NCI-H1694 (cell line): ENCODE measurements around the gene TSPYL2.

Source experiments
- DNase-seq: peaks from one replicate; lab custom pipeline; 2025; lab: John Stamatoyannopoulos, UW

Gene TSPYL2

GRCh38 chrX:53080628-53081580 is 1.3 kb upstream of the TSPYL2 start:
- no peak for DNase-seq

GRCh38 chrX:53082773-53083616 is 828 bp downstream of the TSPYL2 start:
- DNase-seq = no peak

- DNase-seq = no peak
These were observed 1.9 kb downstream of the TSPYL2 start for GRCh38 chrX:53084043-53084570.

GRCh38 chrX:53084863-53085262 is 2.7 kb downstream of the TSPYL2 start:
- no peak for DNase-seq

- DNase-seq = no peak
These were observed 3.6 kb downstream of the TSPYL2 start for GRCh38 chrX:53085661-53086229.

- no peak for DNase-seq
These were observed 4.3 kb downstream of the TSPYL2 start for GRCh38 chrX:53086464-53086863.

GRCh38 chrX:53087388-53087831 is 5.2 kb downstream of the TSPYL2 start:
- no peak for DNase-seq

- no peak for DNase-seq
These were observed 6.2 kb downstream of the TSPYL2 start for GRCh38 chrX:53088136-53088974.

GRCh38 chrX:53089224-53089842 is 7.2 kb downstream of the TSPYL2 start:
- DNase-seq = peak; percentile 17

- DNase-seq = no peak
These were observed 7.8 kb downstream of the TSPYL2 start for GRCh38 chrX:53089925-53090324.

- DNase-seq = no peak
These were observed 9.2 kb downstream of the TSPYL2 start for GRCh38 chrX:53091354-53091753.

- peak; percentile 72 for DNase-seq
These were observed 11.0 kb downstream of the TSPYL2 start for GRCh38 chrX:53093177-53093655.

- peak; percentile 97 for DNase-seq
These were observed 11.8 kb downstream of the TSPYL2 start, which contains the start of gene KANTR for GRCh38 chrX:53093748-53094581. Gene KANTR, plus strand, starts transcription at chrX:53094142. Its CDS starts 30,131 bp downstream, at chrX:53124273.

GRCh38 chrX:53094582-53094905 is 12.4 kb downstream of the TSPYL2 start:
- no peak for DNase-seq

GRCh38 chrX:53095796-53096195 is 13.6 kb downstream of the TSPYL2 start:
- DNase-seq = no peak

GRCh38 chrX:53114864-53115549 is 32.8 kb downstream of the TSPYL2 start:
- DNase-seq = no peak

GRCh38 chrX:53115550-53115874 is 33.3 kb downstream of the TSPYL2 start:
- no peak for DNase-seq

- no peak for DNase-seq
These were observed 33.9 kb downstream of the TSPYL2 start for GRCh38 chrX:53116101-53116500.

GRCh38 chrX:53122013-53122412 is 39.8 kb downstream of the TSPYL2 start:
- DNase-seq = no peak
